Transverse colon (tissue), 3 donors: ENCODE results near the gene NKAIN2.

Source experiments
- EP300 ChIP-seq: sonication (generic); formaldehyde crosslinking; IDR thresholded peaks from one replicate; pipeline ENCODE4 v1.6.1; 2017; ENCODE audit warnings: antibody characterized with exemption, low read depth
- POLR2A ChIP-seq: fragments of 450-650 bp; IDR thresholded peaks from one replicate; pipeline ENCODE4 v1.6.1; 2016; ENCODE audit warnings: antibody characterized with exemption, mild to moderate bottlenecking, moderate library complexity
- TF ChIP-seq, protein P1 (sequence below), 5 experiments: fragments of 200-600 bp in 3 of 5; fragments of 450-650 bp in 2 of 5; sonication (generic) in 3 of 5; IDR thresholded peaks; 1 replicate in 2 of 5; 2 replicates in 3 of 5; pipeline ENCODE4 v1.5.1; 2016 to 2017; ENCODE audit warnings: antibody characterized with exemption in 5 of 5, inconsistent platforms in 3 of 5, mild to moderate bottlenecking in 2 of 5, moderate library complexity in 1 of 5

DNA sequence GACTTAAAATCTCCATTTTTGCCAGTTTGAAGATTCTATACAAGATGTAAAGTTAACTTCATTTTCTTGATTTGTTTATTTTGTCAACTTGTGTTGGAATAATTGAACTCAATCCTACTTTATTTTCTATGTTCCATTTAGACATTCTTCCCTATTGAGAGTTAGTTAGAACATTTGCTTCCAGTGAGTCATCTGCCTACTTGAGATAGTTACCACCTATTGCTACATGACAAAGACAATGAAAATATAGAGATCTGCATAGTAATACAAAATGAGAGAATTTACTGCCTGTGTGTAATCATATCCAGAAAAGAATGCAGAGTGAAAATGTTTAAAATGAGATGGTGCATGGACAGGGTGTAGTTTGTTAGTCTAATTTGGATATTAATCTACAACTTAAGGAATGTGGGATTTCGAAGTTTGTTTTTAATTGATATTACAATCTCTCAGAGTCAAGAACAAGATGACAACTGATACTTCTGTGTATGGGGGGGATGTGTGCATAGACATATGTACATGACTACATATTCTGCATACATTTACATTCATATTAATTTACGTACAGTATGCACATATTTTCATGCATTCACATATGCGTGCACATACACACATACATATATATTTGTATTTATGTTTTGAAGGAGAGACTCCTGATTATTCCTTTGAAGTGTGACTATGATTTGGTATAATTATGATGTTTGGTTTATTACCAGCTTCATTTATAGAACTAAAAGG lies 420.1 kb downstream of the NKAIN2 start:
- TF ChIP-seq, protein P1, sequence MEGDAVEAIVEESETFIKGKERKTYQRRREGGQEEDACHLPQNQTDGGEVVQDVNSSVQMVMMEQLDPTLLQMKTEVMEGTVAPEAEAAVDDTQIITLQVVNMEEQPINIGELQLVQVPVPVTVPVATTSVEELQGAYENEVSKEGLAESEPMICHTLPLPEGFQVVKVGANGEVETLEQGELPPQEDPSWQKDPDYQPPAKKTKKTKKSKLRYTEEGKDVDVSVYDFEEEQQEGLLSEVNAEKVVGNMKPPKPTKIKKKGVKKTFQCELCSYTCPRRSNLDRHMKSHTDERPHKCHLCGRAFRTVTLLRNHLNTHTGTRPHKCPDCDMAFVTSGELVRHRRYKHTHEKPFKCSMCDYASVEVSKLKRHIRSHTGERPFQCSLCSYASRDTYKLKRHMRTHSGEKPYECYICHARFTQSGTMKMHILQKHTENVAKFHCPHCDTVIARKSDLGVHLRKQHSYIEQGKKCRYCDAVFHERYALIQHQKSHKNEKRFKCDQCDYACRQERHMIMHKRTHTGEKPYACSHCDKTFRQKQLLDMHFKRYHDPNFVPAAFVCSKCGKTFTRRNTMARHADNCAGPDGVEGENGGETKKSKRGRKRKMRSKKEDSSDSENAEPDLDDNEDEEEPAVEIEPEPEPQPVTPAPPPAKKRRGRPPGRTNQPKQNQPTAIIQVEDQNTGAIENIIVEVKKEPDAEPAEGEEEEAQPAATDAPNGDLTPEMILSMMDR (IDR thresholded peaks at IDR 0.05), result no peak
- TF ChIP-seq POLR2A (no peak), EP300 (no peak)
